Smooth muscle cell (in vitro differentiated cells): ENCODE data around the gene SLC22A16. TPM values are rescaled to one million over a fixed set of nuclear protein-coding genes. Genes with fewer than 3 reads are reported as not detected.
A peak's percentile ranks its signal among the peaks of the same experiment; 100 is the strongest.

Experiments
- DNase-seq: peaks from one replicate; lab custom pipeline; 2025; ENCODE audit not compliant: unreplicated experiment; lab: John Stamatoyannopoulos, UW
- H2AFZ ChIP-seq: fragments of 200-600 bp; sonication (generic); 2 replicates; pipeline ENCODE4 v1.6.0; 2016; ENCODE audit warnings: antibody characterized with exemption, low read depth, mild to moderate bottlenecking
- H3F3A ChIP-seq: fragments of 200-600 bp; sonication (generic); 2 replicates; pipeline ENCODE4 v1.6.0; 2017; ENCODE audit warnings: antibody characterized with exemption, low read depth
- H3K27ac ChIP-seq: fragments of 200-600 bp; sonication (generic); 2 replicates; pipeline ENCODE4 v1.5.1; 2016; ENCODE audit warnings: low read depth, mild to moderate bottlenecking
- H3K27me3 ChIP-seq: fragments of 200-600 bp; sonication (generic); 2 replicates; pipeline ENCODE4 v1.6.1; 2016; ENCODE audit warnings: low read depth, mild to moderate bottlenecking
- H3K36me3 ChIP-seq: fragments of 200-600 bp; sonication (generic); 2 replicates; pipeline ENCODE4 v1.5.1; 2016; ENCODE audit warnings: low read depth
- H3K4me1 ChIP-seq: fragments of 200-600 bp; sonication (generic); 2 replicates; pipeline ENCODE4 v1.5.1; 2016; ENCODE audit warnings: low read depth
- H3K4me2 ChIP-seq: fragments of 200-600 bp; sonication (generic); 2 replicates; pipeline ENCODE4 v1.6.0; 2016; ENCODE audit warnings: mild to moderate bottlenecking
- H3K4me3 ChIP-seq: fragments of 200-600 bp; sonication (generic); 2 replicates; pipeline ENCODE4 v1.5.1; 2016; ENCODE audit warnings: mild to moderate bottlenecking
- H3K79me2 ChIP-seq: fragments of 200-600 bp; sonication (generic); 2 replicates; pipeline ENCODE4 v1.6.0; 2016; ENCODE audit warnings: low read depth, mild to moderate bottlenecking
- H3K9ac ChIP-seq: fragments of 200-600 bp; sonication (generic); 2 replicates; pipeline ENCODE4 v1.6.0; 2016; ENCODE audit warnings: low read depth
- H3K9me3 ChIP-seq: fragments of 200-600 bp; sonication (generic); replicated peaks from 2 replicates; pipeline ENCODE4 v1.5.1; 2016; ENCODE audit warnings: low read depth
- H4K20me1 ChIP-seq: fragments of 200-600 bp; sonication (generic); 2 replicates; pipeline ENCODE4 v1.6.0; 2016; ENCODE audit warnings: low read depth
- CTCF ChIP-seq: fragments of 200-600 bp; sonication (generic); IDR thresholded peaks from 2 replicates; pipeline ENCODE4 v1.5.1; 2017; ENCODE audit warnings: borderline replicate concordance, mild to moderate bottlenecking, antibody characterized with exemption; ENCODE audit not compliant: insufficient read depth, poor library complexity, severe bottlenecking
- WGBS: methylation state at CpG from one replicate; pipeline ENCODE4 v1.1.7; 2016; ENCODE audit warnings: low lambda C conversion rate; 5-methylcytosine and 5-hydroxymethylcytosine counted together
- polyA plus RNA-seq: library from polyadenylated mRNA; unstranded; fragments of >200 nt; fragmentation: Nextera tagmentation; extraction: Ambion mirVana; gene quantifications from 2 replicates; pipeline ENCODE4 v1.2.1, GENCODE V29; 2016
- total RNA-seq: library from RNA; depleted of rRNA; stranded (reverse); fragments of >200 nt; gene quantifications from 2 replicates; pipeline ENCODE4 v1.2.3, GENCODE V29; 2014

SLC22A16 gene
- total and polyA plus RNA-seq, 2 experiments from 2014 or later = not detected

GRCh38 chr6:110520209-110520965 lies 44.0 kb upstream of the SLC22A16 start:
- Histone ChIP-seq H4K20me1 (no peaks in the 10 kb centered on the region), H3K79me2 (no peaks in the 10 kb centered on the region), H3F3A (no peaks in the 10 kb centered on the region), H3K4me3 (no peak overlapping the region), H3K9ac (no peak overlapping the region), H3K27ac (no peak overlapping the region), H2AFZ (no peak overlapping the region), H3K9me3 (no peaks in the 10 kb centered on the region), H3K27me3 (no peaks in the 10 kb centered on the region), H3K4me1 (peaks cover 8% of the 10 kb centered on the region), H3K36me3 (no peaks in the 10 kb centered on the region), H3K4me2 (no peak overlapping the region)
- WGBS = 85% methylated on average over 12 of the region's 12 CpGs
- DNase-seq = no peak
- no peak for TF ChIP-seq CTCF

- no peak for TF ChIP-seq CTCF
- no peak overlapping the region for H3K9ac ChIP-seq
- WGBS = 86% methylated on average over 9 of the region's 9 CpGs
- H3K79me2 ChIP-seq = no peaks in the 10 kb centered on the region
- no peak overlapping the region for H3K27ac ChIP-seq
- H3F3A ChIP-seq = no peaks in the 10 kb centered on the region
- no peak overlapping the region for H3K4me3 ChIP-seq
- H3K36me3 ChIP-seq = no peaks in the 10 kb centered on the region
- H3K4me2 ChIP-seq = no peak overlapping the region
- H3K4me1 ChIP-seq = peaks cover 8% of the 10 kb centered on the region
- H3K9me3 ChIP-seq = no peaks in the 10 kb centered on the region
- H2AFZ ChIP-seq = no peak overlapping the region
- no peaks in the 10 kb centered on the region for H3K27me3 ChIP-seq
- H4K20me1 ChIP-seq = no peaks in the 10 kb centered on the region
- DNase-seq = no peak
Observed at GRCh38 chr6:110517601-110518281, 41.3 kb upstream of the SLC22A16 start.

- TF ChIP-seq CTCF = no peak
- Histone ChIP-seq H3K4me1 (peaks cover 8% of the 10 kb centered on the region), H2AFZ (peak overlapping the region; percentile 30), H3K4me3 (no peak overlapping the region), H3K9me3 (no peaks in the 10 kb centered on the region), H3K9ac (no peak overlapping the region), H3K4me2 (no peak overlapping the region), H3K27ac (no peak overlapping the region), H3K79me2 (no peaks in the 10 kb centered on the region), H3K36me3 (no peaks in the 10 kb centered on the region), H3K27me3 (no peaks in the 10 kb centered on the region), H3F3A (no peaks in the 10 kb centered on the region), H4K20me1 (no peaks in the 10 kb centered on the region)
- 89% methylated on average over 2 of the region's 2 CpGs for WGBS
- no peak for DNase-seq
Observed at GRCh38 chr6:110517034-110517433, 40.6 kb upstream of the SLC22A16 start.
